Liver (tissue), 9 donors: ENCODE data around the gene GRIN2A. TPM values are rescaled to one million over a fixed set of nuclear protein-coding genes. Genes with fewer than 3 reads are reported as not detected.

ENCODE experiments used
- DNase-seq: peaks from one replicate; pipeline ENCODE4 v3.0.0-alpha.2; 2017; ENCODE audit warnings: low spot score
- H3K27ac ChIP-seq, 2 donors: one replicate each; pipeline ENCODE4 v1.7.0; 2013; ENCODE audit warnings: inconsistent platforms in 2 of 2, low read length in 2 of 2, control low read depth in 1 of 2, low read depth in 1 of 2, mild to moderate bottlenecking in 1 of 2
- H3K27me3 ChIP-seq, 4 donors: one replicate each; pipeline versions ENCODE4 v1.6.1 to v1.7.0; 2013; ENCODE audit warnings: low read length in 3 of 4, inconsistent platforms in 1 of 4, mild to moderate bottlenecking in 1 of 4, moderate library complexity in 1 of 4; ENCODE audit not compliant: control insufficient read depth in 4 of 4, insufficient read depth in 4 of 4
- H3K36me3 ChIP-seq, 4 donors: one replicate each; pipeline versions ENCODE4 v1.6.1 to v1.7.0; 2013; ENCODE audit warnings: low read length in 3 of 4, mild to moderate bottlenecking in 3 of 4, low read depth in 1 of 4, moderate library complexity in 1 of 4; ENCODE audit not compliant: control insufficient read depth in 4 of 4, insufficient read depth in 3 of 4
- H3K4me1 ChIP-seq, 4 donors: one replicate each; pipeline versions ENCODE4 v1.6.1 to v1.7.0; 2013; ENCODE audit warnings: low read length in 3 of 4, mild to moderate bottlenecking in 3 of 4, moderate library complexity in 1 of 4; ENCODE audit not compliant: control insufficient read depth in 4 of 4, insufficient read depth in 4 of 4
- H3K4me3 ChIP-seq, 3 donors: one replicate each; pipeline versions ENCODE4 v1.6.1 to v1.7.0; 2013; ENCODE audit warnings: low read length in 3 of 3, control low read depth in 1 of 3, low read depth in 1 of 3, mild to moderate bottlenecking in 1 of 3
- H3K9ac ChIP-seq, 2 donors: one replicate each; pipeline ENCODE4 v1.7.0; 2013; ENCODE audit warnings: low read length in 2 of 2, mild to moderate bottlenecking in 2 of 2, moderate library complexity in 2 of 2, control low read depth in 1 of 2, low read depth in 1 of 2
- H3K9me3 ChIP-seq, 4 donors: one replicate each; pipeline versions ENCODE4 v1.6.1 to v1.7.0; 2013; ENCODE audit warnings: low read length in 3 of 4; ENCODE audit not compliant: control insufficient read depth in 4 of 4
- EGR1 ChIP-seq, 2 donors: IDR thresholded peaks; 2 replicates each; pipeline ENCODE4 v1.6.1; 2016 to 2018; ENCODE audit warnings: antibody characterized with exemption in 2 of 2, low read depth in 2 of 2
- FOXA1 ChIP-seq: IDR thresholded peaks from 2 replicates; pipeline ENCODE4 v1.6.1; 2016; ENCODE audit warnings: antibody characterized with exemption
- FOXA2 ChIP-seq: IDR thresholded peaks from 2 replicates; pipeline ENCODE4 v1.6.1; 2016; ENCODE audit warnings: antibody characterized with exemption
- GABPA ChIP-seq, 2 donors: IDR thresholded peaks in 1 of 2; conservative IDR thresholded peaks in 1 of 2; 2 replicates each; pipeline ENCODE4 v1.6.1; 2016; ENCODE audit warnings: antibody characterized with exemption in 2 of 2, mild to moderate bottlenecking in 1 of 2, moderate library complexity in 1 of 2
- HNF4G ChIP-seq: IDR thresholded peaks from 2 replicates; pipeline ENCODE4 v1.6.1; 2016; ENCODE audit warnings: antibody characterized with exemption
- JUND ChIP-seq, 2 donors: IDR thresholded peaks; 2 replicates each; pipeline ENCODE4 v1.6.1; 2016; ENCODE audit warnings: antibody characterized with exemption in 2 of 2
- NR2F2 ChIP-seq: IDR thresholded peaks from 2 replicates; pipeline ENCODE4 v1.6.1; 2016; ENCODE audit warnings: antibody characterized with exemption
- RAD21 ChIP-seq, 2 donors: IDR thresholded peaks; 2 replicates each; pipeline ENCODE4 v1.6.1; 2016; ENCODE audit warnings: antibody characterized with exemption in 2 of 2, mild to moderate bottlenecking in 2 of 2
- RXRA ChIP-seq, 2 donors: IDR thresholded peaks; 2 replicates each; pipeline ENCODE4 v1.6.1; 2017 to 2018; ENCODE audit warnings: antibody characterized with exemption in 2 of 2, mild to moderate bottlenecking in 1 of 2
- SP1 ChIP-seq: IDR thresholded peaks from 2 replicates; pipeline ENCODE4 v1.6.1; 2018; ENCODE audit warnings: antibody characterized with exemption, mild to moderate bottlenecking
- TAF1 ChIP-seq: conservative IDR thresholded peaks from 2 replicates; pipeline ENCODE4 v1.6.1; 2016; ENCODE audit warnings: antibody characterized with exemption, mild to moderate bottlenecking
- YY1 ChIP-seq: IDR thresholded peaks from 2 replicates; pipeline ENCODE4 v1.6.1; 2016; ENCODE audit warnings: antibody characterized with exemption, mild to moderate bottlenecking
- ZBTB33 ChIP-seq: IDR thresholded peaks from 2 replicates; pipeline ENCODE4 v1.6.1; 2016; ENCODE audit warnings: antibody characterized with exemption
- WGBS: extraction: QIAGEN DNeasy Blood & Tissue Kit; methylation state at CpG from one replicate; pipeline ENCODE4 v1.1.7; 2013; 5-methylcytosine and 5-hydroxymethylcytosine counted together
- polyA plus RNA-seq, 2 donors: library from polyadenylated mRNA; stranded (reverse) in 1 of 2; unstranded in 1 of 2; fragments of 200-250 nt in 1 of 2; fragments of >200 nt in 1 of 2; fragmentation: Nextera tagmentation in 1 of 2; extraction: Ambion mirVana in 1 of 2; gene quantifications; one replicate each; pipeline versions ENCODE4 v1.2.1 to v1.2.3, GENCODE V29; 2013 to 2015
- total RNA-seq, 2 donors: library from RNA; depleted of rRNA; stranded (reverse); fragments of >200 nt; gene quantifications; one replicate each; pipeline ENCODE4 v1.2.3, GENCODE V29; 2014
- TF ChIP-seq, protein P1 (sequence below): fragments of 150-350 bp; IDR thresholded peaks from 2 replicates; pipeline ENCODE4 v1.5.1; 2017; ENCODE audit warnings: improper control_type of control experiment, low read depth, low read length; ENCODE audit not compliant: missing input control
- TF ChIP-seq, protein P2 (sequence below): IDR thresholded peaks from 2 replicates; pipeline ENCODE4 v1.6.1; 2016; ENCODE audit warnings: antibody characterized with exemption
- donor health status: healthy.
- donor health status: healthy.
- donor health status: healthy.
- donor health status: healthy.
- donor health status: healthy.

GRIN2A gene
- total and polyA plus RNA-seq, 4 donors, result under 0.01 to 0.08 (median 0.07) TPM; not detected in 1

GRCh38 chr16:10228779-10229178 lies 46.6 kb upstream of the GRIN2A start:
- Histone ChIP-seq H3K9ac (no peak overlapping the region), H3K36me3 (no peaks in the 10 kb centered on the region), H3K27me3 (peaks cover 0 to 3% (median 0%) of the 10 kb centered on the region in 4 donors), H3K9me3 (peaks cover 0 to 13% (median 9%) of the 10 kb centered on the region in 4 donors), H3K27ac (no peak overlapping the region), H3K4me3 (no peak overlapping the region), H3K4me1 (no peaks in the 10 kb centered on the region)
- no peak for DNase-seq
- 30% methylated on average over 2 of the region's 2 CpGs for WGBS
- TF ChIP-seq ZBTB33 (no peak), SP1 (no peak), YY1 (no peak), TAF1 (no peak), HNF4G (no peak), JUND (IDR thresholded peaks at IDR 0.05) (no peak), FOXA2 (no peak), RAD21 (IDR thresholded peaks at IDR 0.05) (no peak), FOXA1 (no peak), NR2F2 (no peak), RXRA (IDR thresholded peaks at IDR 0.05) (no peak), EGR1 (IDR thresholded peaks at IDR 0.05; ENCODE audit: low read depth in 2 of 2) (no peak)
- TF ChIP-seq, protein P1, sequence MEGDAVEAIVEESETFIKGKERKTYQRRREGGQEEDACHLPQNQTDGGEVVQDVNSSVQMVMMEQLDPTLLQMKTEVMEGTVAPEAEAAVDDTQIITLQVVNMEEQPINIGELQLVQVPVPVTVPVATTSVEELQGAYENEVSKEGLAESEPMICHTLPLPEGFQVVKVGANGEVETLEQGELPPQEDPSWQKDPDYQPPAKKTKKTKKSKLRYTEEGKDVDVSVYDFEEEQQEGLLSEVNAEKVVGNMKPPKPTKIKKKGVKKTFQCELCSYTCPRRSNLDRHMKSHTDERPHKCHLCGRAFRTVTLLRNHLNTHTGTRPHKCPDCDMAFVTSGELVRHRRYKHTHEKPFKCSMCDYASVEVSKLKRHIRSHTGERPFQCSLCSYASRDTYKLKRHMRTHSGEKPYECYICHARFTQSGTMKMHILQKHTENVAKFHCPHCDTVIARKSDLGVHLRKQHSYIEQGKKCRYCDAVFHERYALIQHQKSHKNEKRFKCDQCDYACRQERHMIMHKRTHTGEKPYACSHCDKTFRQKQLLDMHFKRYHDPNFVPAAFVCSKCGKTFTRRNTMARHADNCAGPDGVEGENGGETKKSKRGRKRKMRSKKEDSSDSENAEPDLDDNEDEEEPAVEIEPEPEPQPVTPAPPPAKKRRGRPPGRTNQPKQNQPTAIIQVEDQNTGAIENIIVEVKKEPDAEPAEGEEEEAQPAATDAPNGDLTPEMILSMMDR, result no peak
- TF ChIP-seq, protein P2, sequence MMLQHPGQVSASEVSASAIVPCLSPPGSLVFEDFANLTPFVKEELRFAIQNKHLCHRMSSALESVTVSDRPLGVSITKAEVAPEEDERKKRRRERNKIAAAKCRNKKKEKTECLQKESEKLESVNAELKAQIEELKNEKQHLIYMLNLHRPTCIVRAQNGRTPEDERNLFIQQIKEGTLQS, result no peak

DNA sequence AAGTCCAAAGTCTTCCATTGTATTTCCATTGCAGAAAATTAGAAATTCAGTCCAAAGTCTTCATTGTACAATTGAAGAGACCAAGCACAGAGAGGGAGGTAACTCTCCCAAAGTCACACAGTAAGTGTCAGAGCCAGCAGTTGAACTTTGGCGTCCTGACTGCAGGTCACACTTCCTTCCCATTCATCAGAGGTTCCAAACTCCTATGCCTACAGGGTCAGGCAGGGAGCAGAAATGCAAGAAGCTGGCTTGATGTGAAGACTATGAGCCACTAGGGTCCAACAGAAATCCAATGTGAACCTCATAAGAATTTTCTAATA lies 44.7 kb upstream of the GRIN2A start:
- Histone ChIP-seq H3K27ac (no peak overlapping the region), H3K36me3 (no peaks in the 10 kb centered on the region), H3K4me1 (no peaks in the 10 kb centered on the region), H3K27me3 (no peaks in the 10 kb centered on the region), H3K4me3 (no peak overlapping the region), H3K9me3 (peaks cover 0 to 5% (median 2%) of the 10 kb centered on the region in 4 donors), H3K9ac (no peak overlapping the region)
- WGBS, result 70% methylated on average over 1 of the region's 1 CpG
- no peak for DNase-seq
- TF ChIP-seq NR2F2 (no peak), FOXA1 (no peak), GABPA (IDR thresholded peaks at IDR 0.05 in 1 of 2, conservative IDR thresholded peaks at IDR 0.05 in 1 of 2) (no peak), RXRA (IDR thresholded peaks at IDR 0.05) (no peak), RAD21 (IDR thresholded peaks at IDR 0.05) (no peak)
- TF ChIP-seq, protein P1, result no peak
